ENCODE results near the gene C1QTNF2. TPM values are rescaled to one million over a fixed set of nuclear protein-coding genes. Genes with fewer than 3 reads are reported as not detected.

The C1QTNF2 gene
- polyA plus RNA-seq (ENCODE audit: insufficient read length), result 21.0 TPM

- peak; percentile 89 for DNase-seq
These were observed at the start of gene C1QTNF2 for GRCh38 chr5:160369990-160370712. Gene C1QTNF2, minus strand, starts transcription at chr5:160370626. Its CDS starts 15,615 bp downstream, at chr5:160355011.

GRCh38 chr5:160420331-160420610 is 49.8 kb upstream of the C1QTNF2 start:
- no peak for DNase-seq

- no peak for DNase-seq
These were observed 49.3 kb upstream of the C1QTNF2 start for GRCh38 chr5:160419458-160420330.

GRCh38 chr5:160418561-160419457 is 48.4 kb upstream of the C1QTNF2 start, which contains the start of gene SLU7:
Gene SLU7, minus strand, starts transcription at chr5:160419081. Its CDS starts 3,787 bp downstream, at chr5:160415294.
- DNase-seq, result peak; percentile 97

GRCh38 chr5:160399402-160400353 is 29.3 kb upstream of the C1QTNF2 start, which contains the start of gene FAM200C:
Gene FAM200C, minus strand, starts transcription at chr5:160400054. Its CDS starts 4,564 bp downstream, at chr5:160395490.
- DNase-seq, result peak; percentile 94

GRCh38 chr5:160398806-160399205 is 28.4 kb upstream of the C1QTNF2 start:
- DNase-seq, result no peak

- DNase-seq, result no peak
These were observed 27.1 kb upstream of the C1QTNF2 start for GRCh38 chr5:160397492-160397891.

- DNase-seq, result no peak
These were observed 24.7 kb upstream of the C1QTNF2 start for GRCh38 chr5:160395111-160395510.

GRCh38 chr5:160390787-160391696 is 20.6 kb upstream of the C1QTNF2 start:
- DNase-seq, result no peak

- no peak for DNase-seq
These were observed 17.0 kb upstream of the C1QTNF2 start for GRCh38 chr5:160387445-160387844.

- no peak for DNase-seq
These were observed 15.1 kb upstream of the C1QTNF2 start for GRCh38 chr5:160385496-160385895.

GRCh38 chr5:160384681-160385080 is 14.3 kb upstream of the C1QTNF2 start:
- no peak for DNase-seq

- no peak for DNase-seq
These were observed 11.9 kb upstream of the C1QTNF2 start for GRCh38 chr5:160382346-160382745.

- DNase-seq, result no peak
These were observed 9.6 kb upstream of the C1QTNF2 start for GRCh38 chr5:160380041-160380440.

- DNase-seq, result no peak
These were observed 9.1 kb upstream of the C1QTNF2 start for GRCh38 chr5:160379511-160379910.

- DNase-seq, result no peak
These were observed 7.9 kb upstream of the C1QTNF2 start for GRCh38 chr5:160378330-160378729.

- peak; percentile 48 for DNase-seq
These were observed 7.2 kb upstream of the C1QTNF2 start for GRCh38 chr5:160377651-160378050.

- DNase-seq, result no peak
These were observed 6.0 kb upstream of the C1QTNF2 start for GRCh38 chr5:160376416-160376815.

- no peak for DNase-seq
These were observed 5.3 kb upstream of the C1QTNF2 start for GRCh38 chr5:160375701-160376100.

- no peak for DNase-seq
These were observed 4.7 kb upstream of the C1QTNF2 start for GRCh38 chr5:160375166-160375565.

Measured in hindlimb muscle (tissue), 1 donor.